Measurements from ENCODE around the gene PDXK.

PDXK gene

DNA sequence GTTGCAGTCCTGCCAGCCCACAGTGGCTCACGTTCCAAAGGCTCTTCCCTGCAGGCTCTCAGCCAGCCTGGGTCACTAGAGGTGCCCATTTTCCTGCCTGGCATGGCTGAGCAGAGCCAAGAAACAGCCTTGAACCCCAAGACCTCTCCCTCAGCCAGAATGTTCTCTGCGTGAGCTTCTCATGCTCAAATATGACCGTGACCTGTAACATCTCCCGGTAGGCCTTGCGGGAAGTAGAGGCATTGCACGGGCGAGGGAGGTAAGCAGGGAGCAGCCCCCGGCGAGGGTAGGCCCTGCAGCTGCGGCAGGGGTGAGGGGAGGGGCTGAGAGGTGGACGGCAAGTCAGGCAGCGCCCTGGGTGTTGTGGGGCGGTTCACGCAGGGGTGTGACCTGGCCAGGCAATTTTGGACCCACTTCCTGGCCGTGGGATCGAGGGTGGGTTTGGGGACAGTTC is 90.4 kb downstream of the PDXK start:
- no peak overlapping the region for H3K23ac ChIP-seq (ENCODE audit: low read length in 2 of 2)
- H3K18ac ChIP-seq (ENCODE audit: low read depth in 1 of 2, low read length in 2 of 2), result no peak overlapping the region
- no peak for DNase-seq
- H3K9ac ChIP-seq (ENCODE audit: low read length), result no peak overlapping the region
- H4K91ac ChIP-seq (ENCODE audit: low read length), result no peak overlapping the region
- H3K9me3 ChIP-seq (ENCODE audit: control insufficient read depth, low read length), result no peaks in the 10 kb centered on the region
- H3K27me3 ChIP-seq (ENCODE audit: control insufficient read depth in 1 of 2, insufficient read depth in 1 of 2, low read length in 2 of 2), result peaks cover 2 to 21% of the 10 kb centered on the region in 2 experiments
- 87% methylated on average over 13 of the region's 16 CpGs for WGBS
- no peak overlapping the region for H2AFZ ChIP-seq (ENCODE audit: low read depth, low read length)
- peaks cover 14 to 15% of the 10 kb centered on the region in 2 experiments for H3K36me3 ChIP-seq (ENCODE audit: control insufficient read depth in 1 of 2, insufficient read depth in 2 of 2, low read depth in 1 of 2, low read length in 2 of 2)
- peaks cover 3% of the 10 kb centered on the region for H3K79me1 ChIP-seq (replicated peaks; ENCODE audit: low read length, poor library complexity, severe bottlenecking)
- H3K4me1 ChIP-seq (ENCODE audit: control insufficient read depth, insufficient read depth, low read depth, low read length), result peaks cover 6% of the 10 kb centered on the region
- H4K8ac ChIP-seq (ENCODE audit: low read length), result no peak overlapping the region
- no peak overlapping the region for H3K27ac ChIP-seq (ENCODE audit: low read length, poor library complexity, severe bottlenecking)
- no peak overlapping the region for H2BK15ac ChIP-seq (ENCODE audit: low read depth, poor library complexity, severe bottlenecking)
- no peak overlapping the region for H2AK5ac ChIP-seq (ENCODE audit: low read length, severe bottlenecking)
- no peak overlapping the region for H2BK12ac ChIP-seq (ENCODE audit: low read length in 2 of 2)
- H2BK5ac ChIP-seq (ENCODE audit: low read depth, low read length, poor library complexity, severe bottlenecking), result no peak overlapping the region
- H3K4me2 ChIP-seq (ENCODE audit: low read length, poor library complexity, severe bottlenecking), result no peak overlapping the region
- no peak overlapping the region for H3K4ac ChIP-seq (ENCODE audit: low read depth in 1 of 2, low read length in 2 of 2)
- no peak overlapping the region for H2BK120ac ChIP-seq (ENCODE audit: low read depth, low read length)
- H3K14ac ChIP-seq (ENCODE audit: low read length in 2 of 2), result no peak overlapping the region
- no peak overlapping the region for H3K4me3 ChIP-seq (ENCODE audit: insufficient read depth in 1 of 2, low read depth in 1 of 2, low read length in 2 of 2)

DNA sequence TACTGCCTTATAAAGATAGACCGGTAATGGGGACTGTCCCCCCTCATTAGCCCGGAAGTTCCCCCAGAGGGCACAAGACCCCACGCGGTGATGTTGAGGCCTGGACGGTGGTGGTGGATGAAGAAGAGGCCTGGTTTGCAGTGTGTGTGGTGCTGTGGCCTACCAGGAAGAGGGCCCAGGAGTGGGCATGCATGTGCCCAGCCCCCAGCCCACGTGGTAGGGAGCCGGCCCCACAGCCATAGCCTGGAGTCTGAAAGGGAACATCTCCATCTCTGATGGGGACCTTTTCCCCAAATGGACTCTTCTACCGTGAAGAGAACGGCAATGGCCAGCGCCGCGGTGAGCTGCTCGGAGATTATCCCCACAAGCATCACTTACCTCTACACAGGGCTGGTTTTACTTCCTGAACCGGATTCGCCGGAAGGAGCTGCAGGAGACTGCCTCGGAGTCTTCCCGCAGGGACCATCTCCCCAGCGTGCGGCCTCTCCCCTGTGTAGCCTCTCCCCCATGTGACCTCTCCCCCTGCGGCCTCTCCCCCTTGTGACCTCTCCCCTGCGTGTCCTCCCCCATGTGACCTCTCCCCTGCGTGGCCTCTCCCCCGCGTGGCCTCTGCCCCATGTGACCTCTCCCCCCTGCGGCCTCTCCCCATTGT is 91.0 kb downstream of the PDXK start:
- peaks cover 4 to 25% of the 10 kb centered on the region in 2 experiments for H3K27me3 ChIP-seq (ENCODE audit: control insufficient read depth in 1 of 2, insufficient read depth in 1 of 2, low read length in 2 of 2)
- peaks cover 9 to 12% of the 10 kb centered on the region in 2 experiments for H3K36me3 ChIP-seq (ENCODE audit: control insufficient read depth in 1 of 2, insufficient read depth in 2 of 2, low read depth in 1 of 2, low read length in 2 of 2)
- no peak overlapping the region for H2BK120ac ChIP-seq (ENCODE audit: low read depth, low read length)
- no peak overlapping the region for H3K18ac ChIP-seq (ENCODE audit: low read depth in 1 of 2, low read length in 2 of 2)
- peaks cover 6% of the 10 kb centered on the region for H3K4me1 ChIP-seq (ENCODE audit: control insufficient read depth, insufficient read depth, low read depth, low read length)
- no peak overlapping the region for H3K9ac ChIP-seq (ENCODE audit: low read length)
- H3K4ac ChIP-seq (ENCODE audit: low read depth in 1 of 2, low read length in 2 of 2), result no peak overlapping the region
- H3K23ac ChIP-seq (ENCODE audit: low read length in 2 of 2), result no peak overlapping the region
- no peak overlapping the region for H2BK12ac ChIP-seq (ENCODE audit: low read length in 2 of 2)
- no peak overlapping the region for H2AFZ ChIP-seq (ENCODE audit: low read depth, low read length)
- H3K79me1 ChIP-seq (replicated peaks; ENCODE audit: low read length, poor library complexity, severe bottlenecking), result no peaks in the 10 kb centered on the region
- no peak overlapping the region for H3K4me3 ChIP-seq (ENCODE audit: insufficient read depth in 1 of 2, low read depth in 1 of 2, low read length in 2 of 2)
- no peaks in the 10 kb centered on the region for H3K9me3 ChIP-seq (ENCODE audit: control insufficient read depth, low read length)
- H2AK5ac ChIP-seq (ENCODE audit: low read length, severe bottlenecking), result no peak overlapping the region
- H3K14ac ChIP-seq (ENCODE audit: low read length in 2 of 2), result no peak overlapping the region
- H3K4me2 ChIP-seq (ENCODE audit: low read length, poor library complexity, severe bottlenecking), result no peak overlapping the region
- H2BK15ac ChIP-seq (ENCODE audit: low read depth, poor library complexity, severe bottlenecking), result no peak overlapping the region
- H3K27ac ChIP-seq (ENCODE audit: low read length, poor library complexity, severe bottlenecking), result no peak overlapping the region
- peak overlapping the region; percentile 18 for H4K91ac ChIP-seq (ENCODE audit: low read length)
- no peak overlapping the region for H4K8ac ChIP-seq (ENCODE audit: low read length)
- DNase-seq, result no peak
- no peak overlapping the region for H2BK5ac ChIP-seq (ENCODE audit: low read depth, low read length, poor library complexity, severe bottlenecking)
- whole genome bisulfite sequencing, result 80% methylated on average over 26 of the region's 26 CpGs

- Histone ChIP-seq H3K4me2 (ENCODE audit: low read length, poor library complexity, severe bottlenecking) (peak overlapping the region; percentile 36), H3K4ac (ENCODE audit: low read depth in 1 of 2, low read length in 2 of 2) (no peak overlapping the region), H3K79me1 (replicated peaks; ENCODE audit: low read length, poor library complexity, severe bottlenecking) (no peaks in the 10 kb centered on the region), H3K27ac (ENCODE audit: low read length, poor library complexity, severe bottlenecking) (no peak overlapping the region), H3K4me1 (ENCODE audit: control insufficient read depth, insufficient read depth, low read depth, low read length) (peaks cover 6% of the 10 kb centered on the region), H2BK120ac (ENCODE audit: low read depth, low read length) (no peak overlapping the region), H3K23ac (ENCODE audit: low read length in 2 of 2) (no peak overlapping the region), H2BK5ac (ENCODE audit: low read depth, low read length, poor library complexity, severe bottlenecking) (no peak overlapping the region), H2AFZ (ENCODE audit: low read depth, low read length) (no peak overlapping the region), H3K36me3 (ENCODE audit: control insufficient read depth in 1 of 2, insufficient read depth in 2 of 2, low read depth in 1 of 2, low read length in 2 of 2) (peaks cover 9 to 11% of the 10 kb centered on the region in 2 experiments), H4K91ac (ENCODE audit: low read length) (peak overlapping the region; percentile 67), H3K9ac (ENCODE audit: low read length) (peak overlapping the region; percentile 33), H4K8ac (ENCODE audit: low read length) (no peak overlapping the region), H2BK12ac (ENCODE audit: low read length in 2 of 2) (no peak overlapping the region), H3K4me3 (ENCODE audit: insufficient read depth in 1 of 2, low read depth in 1 of 2, low read length in 2 of 2) (no peak overlapping the region), H3K14ac (ENCODE audit: low read length in 2 of 2) (no peak overlapping the region), H3K9me3 (ENCODE audit: control insufficient read depth, low read length) (no peaks in the 10 kb centered on the region), H3K18ac (ENCODE audit: low read depth in 1 of 2, low read length in 2 of 2) (no peak overlapping the region), H3K27me3 (ENCODE audit: control insufficient read depth in 1 of 2, insufficient read depth in 1 of 2, low read length in 2 of 2) (peaks cover 4 to 25% of the 10 kb centered on the region in 2 experiments), H2AK5ac (ENCODE audit: low read length, severe bottlenecking) (no peak overlapping the region), H2BK15ac (ENCODE audit: low read depth, poor library complexity, severe bottlenecking) (no peak overlapping the region)
- peak; percentile 64 for DNase-seq
- WGBS, result 7% methylated on average over 13 of the region's 23 CpGs
Measured at GRCh38 chr21:43810505-43811261, 91.8 kb downstream of the PDXK start.
